Omental fat pad (tissue), 4 donors: ENCODE data around the gene LENG8. TPM values are rescaled to one million over a fixed set of nuclear protein-coding genes. Genes with fewer than 3 reads are reported as not detected.

ENCODE experiments used
- ATAC-seq: fragments of 150-250 bp; one replicate; pipeline ENCODE4 v1.9.1; 2016; ENCODE audit warnings: mild to moderate bottlenecking, moderate library complexity; ENCODE audit not compliant: low FRiP score
- DNase-seq: peaks from one replicate; pipeline ENCODE4 v3.0.0-alpha.2; 2019; ENCODE audit warnings: low spot score
- CTCF ChIP-seq, 3 donors: fragments of 450-650 bp; IDR thresholded peaks; one replicate each; pipeline ENCODE4 v1.5.1; 2016 to 2017; ENCODE audit warnings: antibody characterized with exemption in 3 of 3, mild to moderate bottlenecking in 3 of 3, moderate library complexity in 2 of 3
- total RNA-seq, 4 donors: library from RNA; depleted of rRNA; stranded (reverse); fragments of >200 nt; gene quantifications; one replicate each; pipeline ENCODE4 v1.1.0, GENCODE V29; 2016

LENG8 gene
- total RNA-seq = 100 to 1,000 TPM in 2 of 4 donors, 10 to 100 TPM in 2; 79.5 to 160 (median 112) TPM

- no peak for TF ChIP-seq CTCF (IDR thresholded peaks at IDR 0.05)
- peak; percentile 93 for ATAC-seq
- DNase-seq = peak; percentile 90
Observed at GRCh38 chr19:54448774-54449700, at the start of gene LENG8. TSS of gene LENG8 (plus strand) at chr19:54449199. CDS start at chr19:54451345, 2,146 bp downstream.

- DNase-seq (no peak), ATAC-seq (no peak)
- no peak for TF ChIP-seq CTCF (IDR thresholded peaks at IDR 0.05)
Observed at GRCh38 chr19:54400913-54401312, 48.1 kb upstream of the LENG8 start.

GRCh38 chr19:54403054-54403453 lies 45.9 kb upstream of the LENG8 start:
- no peak for ATAC-seq
- no peak for DNase-seq
- TF ChIP-seq CTCF (IDR thresholded peaks at IDR 0.05) = no peak

GRCh38 chr19:54405628-54406027 lies 43.4 kb upstream of the LENG8 start:
- no peak for TF ChIP-seq CTCF (IDR thresholded peaks at IDR 0.05)
- no peak for DNase-seq
- no peak for ATAC-seq

GRCh38 chr19:54407780-54408179 lies 41.2 kb upstream of the LENG8 start:
- ATAC-seq = no peak
- DNase-seq = no peak
- no peak for TF ChIP-seq CTCF (IDR thresholded peaks at IDR 0.05)

GRCh38 chr19:54408456-54409026 lies 40.5 kb upstream of the LENG8 start:
- ATAC-seq = no peak
- no peak for TF ChIP-seq CTCF (IDR thresholded peaks at IDR 0.05)
- DNase-seq = no peak
